ENCODE measurements around the gene COLGALT1. TPM values are rescaled to one million over a fixed set of nuclear protein-coding genes. Genes with fewer than 3 reads are reported as not detected.
A peak's percentile ranks its signal among the peaks of the same experiment; 100 is the strongest.

The COLGALT1 gene
- total RNA-seq, 1 donor from 2014 or later, result 38.4 TPM

DNA sequence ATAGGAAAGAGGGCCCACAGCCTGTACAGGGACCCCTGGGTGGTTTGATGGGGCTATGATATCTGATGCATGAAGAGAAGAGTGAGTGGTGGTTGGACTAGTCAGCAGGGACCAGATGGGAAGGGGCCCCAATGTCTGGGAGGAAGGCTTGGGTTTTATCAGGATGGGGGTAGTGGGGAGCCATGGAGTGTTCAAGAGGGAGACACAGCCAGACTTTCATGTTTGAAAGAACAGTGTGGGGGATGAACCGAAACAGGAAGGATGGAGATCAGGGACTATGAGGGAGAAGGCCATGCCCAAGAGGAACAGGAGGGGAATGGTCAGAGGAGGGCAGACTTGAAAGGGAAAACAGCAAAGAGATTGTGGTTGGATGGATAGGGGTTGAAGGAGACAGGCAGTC, 69.6 kb downstream of the COLGALT1 start:
- H3K27me3 ChIP-seq, result no peaks in the 10 kb centered on the region
- no peak for DNase-seq (ENCODE audit: low spot score)
- no peaks in the 10 kb centered on the region for H3K4me1 ChIP-seq
- H3K79me2 ChIP-seq (ENCODE audit: low read depth), result no peaks in the 10 kb centered on the region
- no peak overlapping the region for H3K27ac ChIP-seq
- TF ChIP-seq, protein P1, sequence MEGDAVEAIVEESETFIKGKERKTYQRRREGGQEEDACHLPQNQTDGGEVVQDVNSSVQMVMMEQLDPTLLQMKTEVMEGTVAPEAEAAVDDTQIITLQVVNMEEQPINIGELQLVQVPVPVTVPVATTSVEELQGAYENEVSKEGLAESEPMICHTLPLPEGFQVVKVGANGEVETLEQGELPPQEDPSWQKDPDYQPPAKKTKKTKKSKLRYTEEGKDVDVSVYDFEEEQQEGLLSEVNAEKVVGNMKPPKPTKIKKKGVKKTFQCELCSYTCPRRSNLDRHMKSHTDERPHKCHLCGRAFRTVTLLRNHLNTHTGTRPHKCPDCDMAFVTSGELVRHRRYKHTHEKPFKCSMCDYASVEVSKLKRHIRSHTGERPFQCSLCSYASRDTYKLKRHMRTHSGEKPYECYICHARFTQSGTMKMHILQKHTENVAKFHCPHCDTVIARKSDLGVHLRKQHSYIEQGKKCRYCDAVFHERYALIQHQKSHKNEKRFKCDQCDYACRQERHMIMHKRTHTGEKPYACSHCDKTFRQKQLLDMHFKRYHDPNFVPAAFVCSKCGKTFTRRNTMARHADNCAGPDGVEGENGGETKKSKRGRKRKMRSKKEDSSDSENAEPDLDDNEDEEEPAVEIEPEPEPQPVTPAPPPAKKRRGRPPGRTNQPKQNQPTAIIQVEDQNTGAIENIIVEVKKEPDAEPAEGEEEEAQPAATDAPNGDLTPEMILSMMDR (IDR thresholded peaks at IDR 0.05), result no peak
- no peak for TF ChIP-seq EZH2 (IDR thresholded peaks at IDR 0.05)
- TF ChIP-seq EZH2phosphoT487 (IDR thresholded peaks at IDR 0.05), result no peak
- no peak overlapping the region for H2AFZ ChIP-seq (replicated peaks)
- peaks cover 7% of the 10 kb centered on the region for H3K27me3 Mint-ChIP-seq (ENCODE audit: insufficient read depth, low read depth)
- no peaks in the 10 kb centered on the region for H3K4me1 Mint-ChIP-seq
- H3K36me3 ChIP-seq, result no peaks in the 10 kb centered on the region
- no peak overlapping the region for H3K9ac ChIP-seq
- H3K9me3 ChIP-seq (ENCODE audit: low read depth), result no peaks in the 10 kb centered on the region
- H3F3A ChIP-seq (ENCODE audit: low read depth), result no peaks in the 10 kb centered on the region
- no peaks in the 10 kb centered on the region for H4K20me1 ChIP-seq (ENCODE audit: low read depth)
- no peak overlapping the region for H3K27ac Mint-ChIP-seq
- peaks cover 13% of the 10 kb centered on the region for H3K9me3 Mint-ChIP-seq
- H3K4me3 ChIP-seq, result no peak overlapping the region
- no peak overlapping the region for H3K4me2 ChIP-seq
- H3K4me3 Mint-ChIP-seq, result peak overlapping the region; percentile 5
- peaks cover 5% of the 10 kb centered on the region for H3K36me3 Mint-ChIP-seq

DNA sequence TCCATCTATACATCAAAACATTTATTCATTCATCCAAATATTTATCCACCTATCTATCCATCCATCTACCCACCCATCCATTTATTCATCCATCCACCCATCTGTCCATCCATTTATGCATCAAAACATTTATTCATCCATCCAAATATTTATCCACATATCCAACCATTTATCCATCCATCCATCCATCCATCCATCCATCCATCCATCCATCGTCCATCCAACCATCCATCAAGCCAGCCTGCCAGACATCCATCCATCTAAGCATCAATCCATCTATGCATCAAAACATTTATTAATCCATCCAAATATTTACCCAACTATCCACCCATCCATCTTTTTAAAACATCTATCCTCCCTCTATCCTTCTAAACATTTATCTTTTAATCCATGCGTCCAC, 70.5 kb downstream of the COLGALT1 start:
- Histone ChIP-seq H3K27me3 (no peaks in the 10 kb centered on the region), H3K9ac (no peak overlapping the region), H3K4me1 (no peaks in the 10 kb centered on the region), H3K79me2 (ENCODE audit: low read depth) (no peaks in the 10 kb centered on the region), H3K27ac (no peak overlapping the region), H3K36me3 (no peaks in the 10 kb centered on the region), H2AFZ (replicated peaks) (no peak overlapping the region), H3K4me2 (no peak overlapping the region), H4K20me1 (ENCODE audit: low read depth) (no peaks in the 10 kb centered on the region), H3F3A (ENCODE audit: low read depth) (no peaks in the 10 kb centered on the region), H3K4me3 (no peak overlapping the region), H3K9me3 (ENCODE audit: low read depth) (no peaks in the 10 kb centered on the region)
- H3K4me3 Mint-ChIP-seq, result no peak overlapping the region
- DNase-seq (ENCODE audit: low spot score), result no peak
- H3K27me3 Mint-ChIP-seq (ENCODE audit: insufficient read depth, low read depth), result peaks cover 7% of the 10 kb centered on the region
- H3K4me1 Mint-ChIP-seq, result no peaks in the 10 kb centered on the region
- TF ChIP-seq, protein P1 (IDR thresholded peaks at IDR 0.05), result no peak
- TF ChIP-seq EZH2 (IDR thresholded peaks at IDR 0.05) (no peak), EZH2phosphoT487 (IDR thresholded peaks at IDR 0.05) (no peak)
- H3K9me3 Mint-ChIP-seq, result peaks cover 13% of the 10 kb centered on the region
- H3K36me3 Mint-ChIP-seq, result peaks cover 5% of the 10 kb centered on the region
- no peak overlapping the region for H3K27ac Mint-ChIP-seq

DNA sequence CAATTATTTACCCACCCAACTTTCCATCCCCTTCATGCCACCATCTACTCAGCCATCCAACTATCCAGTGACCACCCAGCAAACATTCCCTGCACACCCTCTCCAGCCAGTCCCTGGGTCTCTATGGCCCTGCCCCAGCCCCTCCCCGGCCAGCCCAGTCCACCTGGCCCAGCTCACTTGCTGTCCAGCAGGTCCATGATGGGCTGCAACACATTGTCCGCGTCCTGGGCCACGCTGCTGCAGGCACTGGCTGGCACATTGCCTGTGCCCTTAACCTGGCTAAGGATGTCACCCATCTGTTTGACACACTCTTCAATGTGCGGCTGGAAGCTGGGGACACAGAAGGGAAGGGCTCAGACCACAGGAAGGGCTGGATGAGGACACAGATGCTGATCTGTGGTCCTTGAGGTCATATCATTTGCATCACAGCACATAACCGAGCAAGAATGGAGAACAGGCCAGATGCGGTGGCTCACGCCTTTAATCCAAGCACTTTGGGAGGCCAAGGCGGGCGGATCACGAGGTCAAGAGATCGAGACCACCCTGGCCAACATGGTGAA, 71.1 kb downstream of the COLGALT1 start:
- Mint-ChIP-seq H3K36me3 (peaks cover 4% of the 10 kb centered on the region), H3K4me1 (no peaks in the 10 kb centered on the region), H3K4me3 (no peak overlapping the region), H3K27ac (no peak overlapping the region), H3K9me3 (peaks cover 12% of the 10 kb centered on the region), H3K27me3 (ENCODE audit: insufficient read depth, low read depth) (peaks cover 7% of the 10 kb centered on the region)
- no peak for DNase-seq (ENCODE audit: low spot score)
- no peak overlapping the region for H3K9ac ChIP-seq
- H3K36me3 ChIP-seq, result no peaks in the 10 kb centered on the region
- H3F3A ChIP-seq (ENCODE audit: low read depth), result no peaks in the 10 kb centered on the region
- no peak overlapping the region for H2AFZ ChIP-seq (replicated peaks)
- no peaks in the 10 kb centered on the region for H3K79me2 ChIP-seq (ENCODE audit: low read depth)
- H3K27ac ChIP-seq, result no peak overlapping the region
- no peak for TF ChIP-seq EZH2phosphoT487 (IDR thresholded peaks at IDR 0.05)
- no peak for TF ChIP-seq EZH2 (IDR thresholded peaks at IDR 0.05)
- TF ChIP-seq, protein P1 (IDR thresholded peaks at IDR 0.05), result no peak
- no peaks in the 10 kb centered on the region for H3K9me3 ChIP-seq (ENCODE audit: low read depth)
- no peaks in the 10 kb centered on the region for H4K20me1 ChIP-seq (ENCODE audit: low read depth)
- no peak overlapping the region for H3K4me2 ChIP-seq
- H3K4me1 ChIP-seq, result no peaks in the 10 kb centered on the region
- H3K4me3 ChIP-seq, result no peak overlapping the region
- H3K27me3 ChIP-seq, result no peaks in the 10 kb centered on the region

Data from neural progenitor cell (in vitro differentiated cells).